ENCODE data around the gene FARP1.
A peak's percentile ranks its signal among the peaks of the same experiment; 100 is the strongest.

FARP1 gene, protein sequence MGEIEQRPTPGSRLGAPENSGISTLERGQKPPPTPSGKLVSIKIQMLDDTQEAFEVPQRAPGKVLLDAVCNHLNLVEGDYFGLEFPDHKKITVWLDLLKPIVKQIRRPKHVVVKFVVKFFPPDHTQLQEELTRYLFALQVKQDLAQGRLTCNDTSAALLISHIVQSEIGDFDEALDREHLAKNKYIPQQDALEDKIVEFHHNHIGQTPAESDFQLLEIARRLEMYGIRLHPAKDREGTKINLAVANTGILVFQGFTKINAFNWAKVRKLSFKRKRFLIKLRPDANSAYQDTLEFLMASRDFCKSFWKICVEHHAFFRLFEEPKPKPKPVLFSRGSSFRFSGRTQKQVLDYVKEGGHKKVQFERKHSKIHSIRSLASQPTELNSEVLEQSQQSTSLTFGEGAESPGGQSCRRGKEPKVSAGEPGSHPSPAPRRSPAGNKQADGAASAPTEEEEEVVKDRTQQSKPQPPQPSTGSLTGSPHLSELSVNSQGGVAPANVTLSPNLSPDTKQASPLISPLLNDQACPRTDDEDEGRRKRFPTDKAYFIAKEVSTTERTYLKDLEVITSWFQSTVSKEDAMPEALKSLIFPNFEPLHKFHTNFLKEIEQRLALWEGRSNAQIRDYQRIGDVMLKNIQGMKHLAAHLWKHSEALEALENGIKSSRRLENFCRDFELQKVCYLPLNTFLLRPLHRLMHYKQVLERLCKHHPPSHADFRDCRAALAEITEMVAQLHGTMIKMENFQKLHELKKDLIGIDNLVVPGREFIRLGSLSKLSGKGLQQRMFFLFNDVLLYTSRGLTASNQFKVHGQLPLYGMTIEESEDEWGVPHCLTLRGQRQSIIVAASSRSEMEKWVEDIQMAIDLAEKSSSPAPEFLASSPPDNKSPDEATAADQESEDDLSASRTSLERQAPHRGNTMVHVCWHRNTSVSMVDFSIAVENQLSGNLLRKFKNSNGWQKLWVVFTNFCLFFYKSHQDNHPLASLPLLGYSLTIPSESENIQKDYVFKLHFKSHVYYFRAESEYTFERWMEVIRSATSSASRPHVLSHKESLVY

GRCh38 chr13:98142380-98143156, at the start of gene FARP1:
Gene FARP1 (plus strand): TSS chr13:98143094. CDS start chr13:98213243, 70,149 bp downstream.
- peak; percentile 64 for DNase-seq

DNA sequence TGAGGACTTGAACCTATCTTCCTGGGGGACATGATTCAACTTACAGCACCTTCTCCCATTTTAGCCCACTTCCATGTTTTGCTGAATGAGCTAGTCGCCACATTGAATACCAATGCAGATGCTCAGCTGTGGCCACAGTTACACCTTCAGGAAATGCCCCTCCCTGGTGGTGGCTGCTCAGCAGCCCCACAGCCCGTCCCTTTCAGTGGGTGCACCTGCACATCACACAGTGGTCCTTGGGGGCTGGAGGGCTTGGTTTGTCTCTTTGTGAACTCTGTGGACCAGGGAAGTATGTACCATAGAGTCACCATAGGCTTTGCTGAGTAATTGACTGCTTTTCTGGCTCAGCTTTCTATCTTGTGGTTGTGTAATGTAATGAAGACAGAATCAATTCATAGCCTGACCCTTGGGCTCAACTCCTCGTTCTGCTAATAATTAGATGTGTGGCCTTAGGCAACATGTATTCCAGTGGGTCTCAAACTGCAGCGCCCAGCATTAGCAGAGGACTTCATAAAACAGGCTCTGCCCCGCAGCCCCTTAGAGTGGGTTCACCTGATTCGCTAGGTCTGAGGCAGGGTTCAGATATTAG, 48.1 kb upstream of the FARP1 start:
- no peak for DNase-seq

- no peak for DNase-seq
These were observed 46.8 kb upstream of the FARP1 start for GRCh38 chr13:98096059-98096458.

GRCh38 chr13:98097749-98098148, 45.1 kb upstream of the FARP1 start:
- no peak for DNase-seq

DNA sequence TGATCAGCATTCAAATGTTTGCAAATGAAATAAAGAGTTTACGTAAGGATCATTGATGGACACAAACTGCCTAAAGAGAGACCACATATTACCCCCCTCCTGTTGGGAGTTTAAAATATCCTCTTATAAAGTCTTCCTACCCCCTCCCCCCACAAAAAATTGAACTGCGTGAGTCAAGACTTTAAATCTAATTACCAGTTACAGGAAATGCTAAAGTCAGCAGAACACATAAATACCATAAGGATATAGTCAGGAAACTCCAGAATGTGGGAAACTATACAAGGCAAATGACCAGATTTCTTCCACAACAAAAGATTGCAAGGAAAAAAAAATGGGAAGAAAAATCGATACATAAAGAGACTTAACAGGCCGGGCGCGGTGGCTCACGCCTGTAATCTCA, 44.4 kb upstream of the FARP1 start:
- DNase-seq = no peak

DNA sequence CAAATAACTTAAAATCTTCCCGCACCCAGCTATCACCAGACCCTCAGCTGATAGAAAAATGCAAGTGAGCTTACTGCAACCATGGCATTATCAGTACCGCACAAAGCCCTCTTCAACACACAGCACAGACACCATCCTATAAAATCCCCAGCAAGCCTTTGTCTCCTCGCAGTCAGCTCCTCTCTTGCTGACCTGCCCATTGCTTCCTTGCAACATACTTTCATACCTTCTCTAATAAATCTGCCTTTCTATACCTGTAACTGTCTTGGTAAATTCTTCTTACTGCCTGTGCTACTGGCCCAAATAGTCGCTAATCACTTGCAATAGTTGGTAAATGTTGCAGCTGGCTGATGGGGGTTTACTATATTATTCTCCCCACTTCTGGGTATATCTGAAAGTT, 43.3 kb upstream of the FARP1 start:
- DNase-seq = no peak

DNA sequence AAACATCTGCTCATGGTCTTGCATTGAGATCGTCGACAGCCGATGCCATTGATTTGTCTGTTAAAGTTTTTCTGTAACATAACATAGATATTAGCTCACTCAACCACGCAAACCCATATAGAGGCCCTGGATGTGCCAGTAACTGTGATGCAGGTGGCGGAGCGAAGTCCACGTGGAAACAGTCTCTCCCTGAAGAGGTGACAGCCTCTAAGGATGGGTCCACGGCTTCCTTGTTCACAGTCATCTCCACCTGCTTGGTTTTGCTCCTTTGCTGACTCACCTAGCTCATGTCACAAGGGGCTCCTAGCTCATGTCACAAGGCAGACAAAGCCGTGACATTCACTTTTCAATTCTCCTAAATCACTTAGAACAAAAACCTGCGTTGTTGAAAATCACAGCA, 42.4 kb upstream of the FARP1 start:
- no peak for DNase-seq

GRCh38 chr13:98103531-98103930, 39.4 kb upstream of the FARP1 start:
- no peak for DNase-seq

- no peak for DNase-seq
These were observed 38.7 kb upstream of the FARP1 start for GRCh38 chr13:98103942-98104880.

- DNase-seq = no peak
These were observed 37.0 kb upstream of the FARP1 start for GRCh38 chr13:98105929-98106336.

DNA sequence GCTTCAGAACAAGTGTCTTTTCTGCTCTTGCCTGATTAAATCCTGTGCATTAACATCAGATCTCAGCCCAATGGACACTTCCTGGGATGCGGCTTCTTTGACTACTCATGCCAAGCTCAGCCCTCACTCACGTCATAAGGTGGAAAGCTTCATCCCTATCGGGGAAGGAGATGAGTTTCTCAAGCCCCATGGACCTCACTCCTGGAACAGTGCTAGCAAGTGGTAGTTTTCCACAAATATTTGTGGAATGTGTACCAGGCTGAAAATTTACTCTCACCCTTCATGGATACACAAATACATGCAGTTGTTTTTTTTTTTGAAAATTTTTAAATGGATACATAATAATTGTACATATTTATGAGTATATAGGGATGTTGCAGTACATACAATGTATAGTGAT, 34.6 kb upstream of the FARP1 start:
- DNase-seq = no peak

DNA sequence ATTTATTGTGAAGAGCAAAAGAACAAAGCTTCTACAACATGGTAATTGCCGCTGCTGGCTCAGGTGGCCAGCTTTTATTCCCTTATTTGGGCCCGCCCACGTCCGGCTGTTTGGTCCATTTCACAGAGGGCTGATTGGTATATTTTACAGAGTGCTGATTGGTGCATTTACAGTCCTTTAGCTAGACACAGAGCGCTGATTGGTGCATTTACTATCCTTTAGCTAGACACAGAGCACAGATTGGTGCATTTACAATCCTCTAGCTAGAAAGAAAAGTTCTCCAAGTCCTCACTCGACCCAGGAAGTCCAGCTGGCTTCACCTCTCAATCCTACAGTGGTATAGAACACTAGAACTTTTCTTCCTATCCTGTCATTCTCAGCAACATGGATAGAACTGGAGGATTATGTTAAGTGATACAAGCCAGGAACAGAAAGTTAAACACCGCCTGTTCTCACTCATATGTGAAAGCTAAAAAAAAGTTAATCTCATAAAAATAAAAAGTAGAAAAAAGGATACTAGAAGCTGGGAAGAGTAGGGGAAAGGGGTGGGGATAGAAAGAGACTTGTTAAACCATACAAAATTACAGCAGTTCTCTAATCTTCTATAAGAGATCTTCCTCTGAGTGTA, 33.6 kb upstream of the FARP1 start:
- no peak for DNase-seq

- no peak for DNase-seq
These were observed 32.1 kb upstream of the FARP1 start for GRCh38 chr13:98110749-98111148.

- no peak for DNase-seq
These were observed 31.5 kb upstream of the FARP1 start for GRCh38 chr13:98111168-98112098.

GRCh38 chr13:98112456-98112855, 30.4 kb upstream of the FARP1 start:
- DNase-seq = no peak

GRCh38 chr13:98118865-98119264, 24.0 kb upstream of the FARP1 start:
- no peak for DNase-seq

DNA sequence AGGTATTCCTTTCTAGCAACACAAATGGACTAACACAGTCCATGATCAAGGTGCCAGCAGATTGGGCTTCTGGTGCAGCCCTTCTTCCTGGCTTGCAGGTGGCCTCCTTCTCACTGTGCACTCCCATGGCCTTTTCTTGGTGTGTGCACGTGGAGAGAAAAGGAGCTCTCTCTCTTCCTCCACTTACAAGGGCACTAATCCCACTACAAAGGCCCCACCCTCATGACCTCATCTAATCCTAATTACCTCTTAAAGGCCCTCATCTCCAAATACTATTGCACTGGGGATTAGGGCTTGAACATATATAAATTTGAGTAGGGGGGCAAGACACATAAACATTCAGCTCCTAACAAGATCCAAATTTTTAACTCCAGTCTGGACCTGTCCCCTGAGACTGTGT, 19.7 kb upstream of the FARP1 start:
- DNase-seq = no peak

- no peak for DNase-seq
These were observed 13.7 kb upstream of the FARP1 start for GRCh38 chr13:98129059-98129746.

DNA sequence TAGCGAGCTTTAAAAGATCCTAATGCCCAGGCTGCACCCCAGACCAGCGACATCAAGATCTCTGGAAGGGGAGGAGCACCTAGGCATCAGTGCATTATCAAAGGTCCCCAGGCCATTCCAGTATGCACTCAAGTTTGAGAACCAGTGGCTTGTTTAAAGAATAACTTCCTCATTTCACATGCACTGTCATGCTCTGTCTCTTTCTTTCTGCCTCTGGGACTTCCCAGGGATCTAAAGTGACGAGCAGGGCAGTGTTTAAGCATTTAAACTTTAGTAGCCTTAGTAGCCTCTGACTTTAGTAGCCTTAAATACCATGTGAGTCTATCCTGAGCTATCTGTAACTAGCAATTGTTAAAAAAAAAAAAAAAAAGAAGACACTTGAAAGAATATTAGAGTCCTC, 8.9 kb upstream of the FARP1 start:
- no peak for DNase-seq
